Stimulated activated CD8-positive, alpha-beta memory T cell treated with anti-CD3 and anti-CD28 coated beads, Interleukin-12 subunit alpha, Interleukin-12 subunit beta, amount 100 ng/mL, for 4 hours (primary cell): ENCODE results near the gene VWA8.

Experiments used
- DNase-seq: peaks from one replicate; pipeline ENCODE4 v3.0.0-alpha.2; 2020; ENCODE audit warnings: low read depth

The VWA8 gene

GRCh38 chr13:41613984-41614661 is 346.8 kb downstream of the VWA8 start:
- DNase-seq: no peak

GRCh38 chr13:41613471-41613870 is 347.4 kb downstream of the VWA8 start:
- no peak for DNase-seq

- DNase-seq: no peak
Measured at GRCh38 chr13:41611385-41611784, 349.5 kb downstream of the VWA8 start.

- DNase-seq: no peak
Measured at GRCh38 chr13:41610404-41610803, 350.5 kb downstream of the VWA8 start.

GRCh38 chr13:41609828-41610227 is 351.1 kb downstream of the VWA8 start:
- DNase-seq: no peak

DNA sequence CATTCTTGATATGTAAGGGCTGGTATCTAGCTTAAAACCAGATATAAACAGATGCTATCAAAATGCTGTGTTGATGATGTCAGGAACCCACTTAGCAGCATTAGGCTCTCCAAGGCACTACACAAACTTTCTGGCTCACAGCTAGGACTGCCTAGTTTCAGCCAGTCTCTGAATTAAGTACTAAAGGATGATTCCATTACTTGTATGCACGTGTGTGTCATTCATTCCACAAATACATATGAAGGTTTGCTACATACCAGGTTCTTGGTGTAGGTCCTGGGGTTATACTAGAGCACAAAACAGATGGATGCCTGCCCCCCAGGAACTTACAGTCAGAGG is 352.1 kb downstream of the VWA8 start:
- DNase-seq: no peak

GRCh38 chr13:41608111-41608838 is 352.6 kb downstream of the VWA8 start:
- no peak for DNase-seq

DNA sequence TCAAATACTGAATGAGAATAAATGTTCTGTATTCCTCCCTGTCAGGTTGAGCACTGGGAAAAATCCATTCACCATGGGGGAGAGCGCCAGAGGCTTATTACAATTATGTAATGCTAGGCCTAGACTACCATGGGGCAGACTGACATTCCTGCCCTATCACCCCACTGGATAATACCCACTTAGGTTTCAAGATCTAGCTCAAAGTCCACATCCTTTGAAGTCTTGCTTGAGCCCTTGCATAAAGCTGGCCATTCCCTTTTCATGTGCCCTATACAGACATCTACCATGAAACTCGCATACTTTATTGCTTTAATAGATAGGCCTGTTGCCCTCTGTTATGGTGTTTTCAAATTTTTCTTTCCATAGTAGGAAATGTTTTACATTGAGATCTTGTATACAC is 354.3 kb downstream of the VWA8 start:
- no peak for DNase-seq

- DNase-seq: no peak
Measured at GRCh38 chr13:41605319-41606285, 355.3 kb downstream of the VWA8 start.

DNA sequence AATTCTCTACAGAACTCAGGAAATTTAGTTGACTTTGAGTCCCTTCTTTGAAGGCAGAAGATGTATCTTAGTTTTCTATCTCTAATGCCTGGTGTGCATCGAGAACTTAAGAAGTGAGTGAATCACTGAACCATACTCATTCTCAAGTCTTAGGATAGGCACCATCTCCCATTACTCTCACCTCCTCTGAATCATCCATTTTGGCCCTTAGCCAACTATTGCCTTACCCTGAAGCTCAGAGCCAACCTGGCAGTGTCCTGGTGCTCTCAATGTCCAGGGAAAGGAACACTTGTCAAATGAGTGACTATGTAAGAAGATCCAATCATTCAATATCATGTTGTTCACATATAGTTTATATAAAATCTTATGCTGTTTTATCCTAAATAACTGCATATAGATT is 357.0 kb downstream of the VWA8 start:
- no peak for DNase-seq

- DNase-seq: no peak
Measured at GRCh38 chr13:41601718-41602445, 359.0 kb downstream of the VWA8 start.

GRCh38 chr13:41599619-41600018 is 361.3 kb downstream of the VWA8 start:
- DNase-seq: no peak

DNA sequence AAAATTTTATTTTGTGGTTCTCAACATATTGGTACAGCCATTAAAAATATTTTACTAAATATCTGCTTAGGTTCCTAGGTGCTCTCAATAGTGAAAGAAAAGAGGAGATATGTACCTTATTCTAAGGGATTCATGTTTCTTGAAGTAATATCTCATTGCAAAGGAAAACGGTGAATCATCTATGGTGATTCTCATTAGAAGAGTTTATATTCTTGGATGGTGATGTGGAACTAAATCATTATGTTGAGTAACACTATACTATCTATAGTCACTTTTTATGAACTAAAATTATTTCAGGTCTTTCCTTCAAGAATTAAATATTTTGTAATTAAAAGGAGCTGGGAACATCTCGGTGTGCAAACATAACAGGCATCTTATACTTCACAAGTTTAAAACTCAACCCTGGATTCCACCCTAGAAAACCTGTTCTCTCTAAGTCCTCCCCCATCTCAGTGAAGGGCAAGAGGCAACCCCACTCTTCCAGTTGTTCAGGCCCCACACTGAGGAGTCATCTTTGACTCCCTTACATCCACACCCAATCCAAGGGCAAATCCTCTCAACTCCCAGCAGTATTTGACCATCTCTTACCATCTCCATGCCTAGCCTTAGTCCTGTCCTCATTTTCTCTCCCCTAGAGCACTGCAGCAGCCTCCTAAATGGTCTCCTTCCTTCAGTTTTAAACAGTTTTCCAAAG is 363.4 kb downstream of the VWA8 start:
- DNase-seq: no peak

GRCh38 chr13:41596190-41596589 is 364.7 kb downstream of the VWA8 start:
- DNase-seq: no peak

DNA sequence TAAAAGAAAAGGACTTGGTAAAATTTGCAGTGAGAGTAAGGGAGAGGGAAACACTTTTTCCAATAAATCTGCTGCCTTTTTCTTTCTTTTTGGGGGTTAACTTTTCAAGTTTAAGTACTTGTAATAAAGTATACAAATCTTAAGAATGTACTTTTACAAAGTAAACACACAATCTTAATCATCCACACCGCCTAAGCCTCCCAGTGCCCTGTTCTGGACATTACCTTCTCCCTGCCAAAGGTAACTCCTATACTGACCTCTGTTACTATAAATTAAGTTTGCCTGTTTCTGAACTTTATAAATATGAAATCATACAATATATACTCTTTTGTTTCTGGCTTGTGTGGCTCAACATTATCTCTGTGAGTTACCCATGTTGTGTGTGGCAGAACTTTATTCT is 365.6 kb downstream of the VWA8 start:
- DNase-seq: no peak

DNA sequence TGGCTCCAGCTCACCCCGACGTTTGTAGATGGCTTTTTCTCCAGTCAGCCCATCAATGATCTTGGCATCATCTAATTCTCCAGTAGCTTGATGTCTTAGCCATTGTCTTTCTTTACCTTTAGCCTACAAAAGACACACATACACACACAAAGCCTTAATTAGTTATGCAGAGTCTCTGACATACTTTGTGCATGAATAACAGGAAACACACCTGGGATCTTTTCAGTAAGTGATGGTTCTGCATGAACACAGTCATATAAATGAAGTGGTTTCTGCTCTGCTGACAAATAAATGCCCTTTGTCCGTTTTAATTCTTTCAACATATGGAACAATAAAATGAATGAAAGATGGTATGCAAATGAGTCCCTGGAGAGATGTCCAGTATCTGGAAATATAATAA is 370.3 kb downstream of the VWA8 start:
- no peak for DNase-seq

- no peak for DNase-seq
Measured at GRCh38 chr13:41590122-41590521, 370.8 kb downstream of the VWA8 start.

- DNase-seq: no peak
Measured at GRCh38 chr13:41589434-41589833, 371.5 kb downstream of the VWA8 start.

DNA sequence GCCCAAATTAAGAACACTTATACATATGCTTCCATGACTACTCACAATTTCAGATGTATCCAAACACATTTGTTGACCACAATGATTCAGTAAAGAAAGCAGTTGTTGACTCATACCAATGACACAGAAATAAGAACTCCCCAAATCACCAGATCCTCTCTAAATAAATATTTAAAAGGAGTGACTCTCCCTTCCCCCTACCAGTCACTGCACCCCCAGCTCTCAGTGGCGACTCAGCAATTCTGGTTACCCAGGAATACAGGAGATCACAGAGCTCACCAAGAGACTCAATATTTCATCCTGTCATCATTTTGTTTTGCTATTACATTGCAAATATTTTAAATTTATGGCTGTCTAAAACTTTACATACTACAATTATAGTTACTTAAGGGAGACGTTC is 372.0 kb downstream of the VWA8 start:
- no peak for DNase-seq

DNA sequence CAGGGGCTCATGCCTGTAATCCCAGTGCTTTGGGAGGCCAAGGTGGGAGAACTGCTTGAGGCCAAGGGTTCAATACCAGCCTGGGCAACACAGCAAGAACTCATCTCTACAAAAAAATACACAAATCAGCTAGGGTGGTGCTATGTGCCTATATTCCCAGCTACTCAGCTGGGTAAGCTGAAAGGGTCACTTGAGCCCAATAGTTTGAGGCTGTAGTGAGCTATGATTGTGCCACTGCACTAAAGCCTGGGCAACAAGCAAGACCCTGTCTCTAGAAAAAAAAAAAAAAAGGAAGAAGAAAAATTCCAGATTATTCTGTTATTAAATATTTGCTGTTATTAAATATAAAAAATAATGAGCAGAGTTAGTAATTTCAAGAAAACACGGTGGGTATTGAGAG is 372.5 kb downstream of the VWA8 start:
- no peak for DNase-seq

DNA sequence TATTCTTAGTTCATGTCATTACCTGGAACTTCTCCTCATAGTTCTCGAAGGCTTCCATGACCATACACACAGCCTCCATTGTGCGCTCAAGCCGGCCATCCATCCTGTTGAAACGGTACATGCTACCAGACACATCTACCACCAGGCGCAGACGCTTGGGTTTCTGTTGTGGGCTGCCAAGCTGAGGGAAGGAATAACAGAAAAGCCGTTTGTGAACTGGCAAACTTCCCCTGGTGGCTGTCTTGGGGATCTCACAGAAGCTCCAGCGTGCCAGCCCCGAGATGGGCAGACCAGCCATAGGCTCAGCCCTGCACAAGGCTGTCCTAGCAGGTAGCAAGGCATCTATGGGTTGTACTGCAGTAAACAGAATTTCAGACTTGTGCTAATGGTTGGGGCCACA is 373.4 kb downstream of the VWA8 start:
- DNase-seq: no peak

- DNase-seq: no peak
Measured at GRCh38 chr13:41586216-41586615, 374.7 kb downstream of the VWA8 start.
